GM18520 (cell line): ENCODE measurements around the gene HDDC3.

Experiments used
- ATAC-seq: cut with Tn5 transposase; IDR thresholded peaks from one replicate; pipeline ENCODE4 v1.9.1; 2021; ENCODE audit not compliant: unreplicated experiment

The HDDC3 gene

DNA sequence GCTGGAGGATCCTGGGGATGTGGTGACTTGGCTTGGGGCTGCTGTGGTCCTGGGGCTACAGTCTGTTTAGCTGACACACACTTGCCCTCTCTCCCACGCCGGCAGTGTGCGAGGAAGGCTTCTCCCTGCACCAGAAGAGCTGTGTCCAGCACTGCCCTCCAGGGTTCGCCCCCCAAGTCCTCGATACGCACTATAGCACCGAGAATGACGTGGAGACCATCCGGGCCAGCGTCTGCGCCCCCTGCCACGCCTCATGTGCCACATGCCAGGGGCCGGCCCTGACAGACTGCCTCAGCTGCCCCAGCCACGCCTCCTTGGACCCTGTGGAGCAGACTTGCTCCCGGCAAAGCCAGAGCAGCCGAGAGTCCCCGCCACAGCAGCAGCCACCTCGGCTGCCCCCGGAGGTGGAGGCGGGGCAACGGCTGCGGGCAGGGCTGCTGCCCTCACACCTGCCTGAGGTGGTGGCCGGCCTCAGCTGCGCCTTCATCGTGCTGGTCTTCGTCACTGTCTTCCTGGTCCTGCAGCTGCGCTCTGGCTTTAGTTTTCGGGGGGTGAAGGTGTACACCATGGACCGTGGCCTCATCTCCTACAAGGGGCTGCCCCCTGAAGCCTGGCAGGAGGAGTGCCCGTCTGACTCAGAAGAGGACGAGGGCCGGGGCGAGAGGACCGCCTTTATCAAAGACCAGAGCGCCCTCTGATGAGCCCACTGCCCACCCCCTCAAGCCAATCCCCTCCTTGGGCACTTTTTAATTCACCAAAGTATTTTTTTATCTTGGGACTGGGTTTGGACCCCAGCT lies 51.0 kb downstream of the HDDC3 start:
- ATAC-seq, result no peak

DNA sequence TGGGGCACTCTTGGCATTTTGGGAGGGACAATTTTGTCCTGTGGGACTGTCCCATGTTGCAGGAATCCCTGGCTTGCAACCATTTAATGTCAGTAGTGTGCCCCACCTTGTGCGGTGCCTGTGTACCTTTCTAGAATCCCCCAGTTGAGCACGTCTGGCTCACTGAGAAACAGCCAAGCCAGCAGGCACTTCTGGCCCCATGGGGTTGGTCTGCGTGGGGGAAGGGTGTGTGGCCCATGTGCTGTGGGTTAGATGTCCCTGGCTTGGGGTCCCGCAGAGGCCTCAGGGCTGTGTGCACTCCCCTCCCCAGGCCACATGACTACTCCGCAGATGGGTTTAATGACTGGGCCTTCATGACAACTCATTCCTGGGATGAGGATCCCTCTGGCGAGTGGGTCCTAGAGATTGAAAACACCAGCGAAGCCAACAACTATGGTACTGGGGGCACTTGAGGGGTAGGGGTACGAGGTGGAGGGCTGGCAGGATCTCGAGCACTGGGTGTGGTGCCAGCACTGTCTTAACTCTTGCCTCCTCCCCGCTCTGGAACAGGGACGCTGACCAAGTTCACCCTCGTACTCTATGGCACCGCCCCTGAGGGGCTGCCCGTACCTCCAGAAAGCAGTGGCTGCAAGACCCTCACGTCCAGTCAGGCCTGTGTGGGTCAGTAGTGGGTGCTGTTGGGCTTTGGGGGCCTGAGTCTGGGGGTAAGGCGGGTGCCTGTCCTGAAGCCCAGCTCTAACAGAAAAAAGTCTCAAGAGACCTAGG lies 51.8 kb downstream of the HDDC3 start:
- ATAC-seq, result no peak
